Karpas-422 (cell line): ENCODE measurements around the gene KRT3. TPM values are rescaled to one million over a fixed set of nuclear protein-coding genes. Genes with fewer than 3 reads are reported as not detected.
A peak's percentile ranks its signal among the peaks of the same experiment; 100 is the strongest.

ENCODE experiments used
- DNase-seq: peaks from one replicate; pipeline ENCODE4 v3.0.0-alpha.2; 2015
- H2AFZ ChIP-seq: fragments of 200-600 bp; sonication (generic); 2 replicates; pipeline ENCODE4 v1.6.1; 2014; ENCODE audit warnings: antibody characterized with exemption, low read length, mixed read lengths
- H3K27ac ChIP-seq: fragments of 200-600 bp; sonication (generic); 2 replicates; pipeline ENCODE4 v1.5.1; 2014; ENCODE audit warnings: mild to moderate bottlenecking, low read length, moderate library complexity
- H3K27me3 ChIP-seq: fragments of 200-600 bp; sonication (generic); 2 replicates; pipeline ENCODE4 v1.6.1; 2014; ENCODE audit warnings: low read length, mixed read lengths
- H3K36me3 ChIP-seq: fragments of 200-600 bp; sonication (generic); 2 replicates; pipeline ENCODE4 v1.6.1; 2014; ENCODE audit warnings: low read length, mixed read lengths; ENCODE audit not compliant: insufficient read depth
- H3K4me1 ChIP-seq: fragments of 200-600 bp; sonication (generic); 2 replicates; pipeline ENCODE4 v1.6.1; 2014; ENCODE audit warnings: mild to moderate bottlenecking, low read length, mixed read lengths
- H3K4me2 ChIP-seq: fragments of 200-600 bp; sonication (generic); 2 replicates; pipeline ENCODE4 v1.6.1; 2014; ENCODE audit warnings: low read length, low read depth, mild to moderate bottlenecking; ENCODE audit not compliant: poor library complexity, severe bottlenecking
- H3K4me3 ChIP-seq: fragments of 200-600 bp; sonication (generic); 2 replicates; pipeline ENCODE4 v1.5.1; 2014; ENCODE audit warnings: mild to moderate bottlenecking, antibody characterized with exemption, low read length, mixed read lengths
- H3K79me2 ChIP-seq: fragments of 200-600 bp; sonication (generic); 2 replicates; pipeline ENCODE4 v1.6.1; 2014; ENCODE audit warnings: mild to moderate bottlenecking, low read length, mixed read lengths
- H3K9ac ChIP-seq: fragments of 200-600 bp; sonication (generic); 2 replicates; pipeline ENCODE4 v1.6.0; 2014; ENCODE audit warnings: low read length
- H3K9me2 ChIP-seq: fragments of 200-600 bp; sonication (generic), shearing (Covaris generic); replicated peaks from 2 replicates; pipeline ENCODE4 v1.6.0; 2014; ENCODE audit warnings: mild to moderate bottlenecking, low read length, moderate library complexity; ENCODE audit not compliant: insufficient read depth
- H3K9me3 ChIP-seq: fragments of 300-700, 200-600 bp; sonication (generic); 2 replicates; pipeline ENCODE4 v1.6.1; 2014; ENCODE audit warnings: low read length, mixed read lengths
- H4K20me1 ChIP-seq: fragments of 200-600 bp; sonication (generic); 2 replicates; pipeline ENCODE4 v1.6.1; 2014; ENCODE audit warnings: mild to moderate bottlenecking, antibody characterized with exemption, low read length, low read depth; ENCODE audit not compliant: insufficient read depth
- total RNA-seq: library from RNA; depleted of rRNA; stranded (reverse); fragments of >200 nt; shearing (Covaris generic); gene quantifications from 2 replicates; pipeline ENCODE4 v1.2.3, GENCODE V29; 2014; ENCODE audit warnings: low replicate concordance

The KRT3 gene
- total RNA-seq, 1 experiment from 2014 or later = not detected

- no peaks in the 10 kb centered on the region for H3K36me3 ChIP-seq
- no peak overlapping the region for H3K9ac ChIP-seq
- no peak overlapping the region for H2AFZ ChIP-seq
- no peak for DNase-seq
- H3K27ac ChIP-seq = no peak overlapping the region
- H4K20me1 ChIP-seq = no peaks in the 10 kb centered on the region
- H3K4me1 ChIP-seq = peaks cover 11% of the 10 kb centered on the region
- no peaks in the 10 kb centered on the region for H3K27me3 ChIP-seq
- H3K4me3 ChIP-seq = no peak overlapping the region
- no peak overlapping the region for H3K4me2 ChIP-seq
- H3K79me2 ChIP-seq = no peaks in the 10 kb centered on the region
- H3K9me3 ChIP-seq = no peaks in the 10 kb centered on the region
- no peaks in the 10 kb centered on the region for H3K9me2 ChIP-seq
These were observed 17.4 kb upstream of the KRT3 start for GRCh38 chr12:52813203-52813819.

- Histone ChIP-seq H3K79me2 (no peaks in the 10 kb centered on the region), H3K4me3 (no peak overlapping the region), H4K20me1 (no peaks in the 10 kb centered on the region), H3K9ac (no peak overlapping the region), H3K4me2 (no peak overlapping the region), H3K9me3 (no peaks in the 10 kb centered on the region), H2AFZ (no peak overlapping the region), H3K27ac (no peak overlapping the region), H3K36me3 (no peaks in the 10 kb centered on the region), H3K27me3 (no peaks in the 10 kb centered on the region), H3K4me1 (peaks cover 11% of the 10 kb centered on the region), H3K9me2 (no peaks in the 10 kb centered on the region)
- peak; percentile 59 for DNase-seq
These were observed 16.8 kb upstream of the KRT3 start for GRCh38 chr12:52812749-52813148.

GRCh38 chr12:52812073-52812400 lies 16.1 kb upstream of the KRT3 start:
- H3K4me2 ChIP-seq = no peak overlapping the region
- H3K36me3 ChIP-seq = no peaks in the 10 kb centered on the region
- H2AFZ ChIP-seq = no peak overlapping the region
- no peaks in the 10 kb centered on the region for H4K20me1 ChIP-seq
- no peak overlapping the region for H3K9ac ChIP-seq
- H3K9me2 ChIP-seq = no peaks in the 10 kb centered on the region
- no peaks in the 10 kb centered on the region for H3K27me3 ChIP-seq
- H3K79me2 ChIP-seq = no peaks in the 10 kb centered on the region
- peaks cover 11% of the 10 kb centered on the region for H3K4me1 ChIP-seq
- H3K9me3 ChIP-seq = no peaks in the 10 kb centered on the region
- H3K27ac ChIP-seq = no peak overlapping the region
- no peak for DNase-seq
- H3K4me3 ChIP-seq = no peak overlapping the region

- no peaks in the 10 kb centered on the region for H4K20me1 ChIP-seq
- H3K9me3 ChIP-seq = no peaks in the 10 kb centered on the region
- no peaks in the 10 kb centered on the region for H3K79me2 ChIP-seq
- no peak overlapping the region for H3K9ac ChIP-seq
- H3K27ac ChIP-seq = no peak overlapping the region
- H3K9me2 ChIP-seq = no peaks in the 10 kb centered on the region
- H2AFZ ChIP-seq = no peak overlapping the region
- no peaks in the 10 kb centered on the region for H3K27me3 ChIP-seq
- peaks cover 11% of the 10 kb centered on the region for H3K4me1 ChIP-seq
- H3K4me3 ChIP-seq = no peak overlapping the region
- no peaks in the 10 kb centered on the region for H3K36me3 ChIP-seq
- no peak for DNase-seq
- no peak overlapping the region for H3K4me2 ChIP-seq
These were observed 15.5 kb upstream of the KRT3 start for GRCh38 chr12:52811191-52812072.

GRCh38 chr12:52810554-52810953 lies 14.6 kb upstream of the KRT3 start:
- no peak overlapping the region for H2AFZ ChIP-seq
- no peak overlapping the region for H3K4me3 ChIP-seq
- no peaks in the 10 kb centered on the region for H3K9me3 ChIP-seq
- H3K9ac ChIP-seq = no peak overlapping the region
- peaks cover 11% of the 10 kb centered on the region for H3K4me1 ChIP-seq
- no peaks in the 10 kb centered on the region for H3K79me2 ChIP-seq
- DNase-seq = no peak
- no peaks in the 10 kb centered on the region for H3K9me2 ChIP-seq
- no peak overlapping the region for H3K4me2 ChIP-seq
- no peak overlapping the region for H3K27ac ChIP-seq
- H4K20me1 ChIP-seq = no peaks in the 10 kb centered on the region; the same call in 1 of the 2 replicates
- H3K36me3 ChIP-seq = no peaks in the 10 kb centered on the region
- no peaks in the 10 kb centered on the region for H3K27me3 ChIP-seq

- Histone ChIP-seq H3K9ac (no peak overlapping the region), H2AFZ (no peak overlapping the region), H3K4me2 (no peak overlapping the region), H3K4me3 (no peak overlapping the region), H3K79me2 (no peaks in the 10 kb centered on the region), H4K20me1 (no peaks in the 10 kb centered on the region; the same call in 1 of the 2 replicates), H3K27ac (no peak overlapping the region), H3K36me3 (no peaks in the 10 kb centered on the region), H3K9me2 (no peaks in the 10 kb centered on the region), H3K4me1 (peaks cover 11% of the 10 kb centered on the region), H3K9me3 (no peaks in the 10 kb centered on the region), H3K27me3 (no peaks in the 10 kb centered on the region)
- no peak for DNase-seq
These were observed 13.2 kb upstream of the KRT3 start for GRCh38 chr12:52809166-52809565.

GRCh38 chr12:52808573-52809160 lies 12.8 kb upstream of the KRT3 start:
- no peak for DNase-seq
- Histone ChIP-seq H3K4me1 (peaks cover 11% of the 10 kb centered on the region), H3K27me3 (no peaks in the 10 kb centered on the region), H4K20me1 (no peaks in the 10 kb centered on the region; the same call in 1 of the 2 replicates), H3K27ac (no peak overlapping the region), H3K9ac (no peak overlapping the region), H3K4me3 (no peak overlapping the region), H3K36me3 (no peaks in the 10 kb centered on the region), H3K9me3 (no peaks in the 10 kb centered on the region), H3K79me2 (no peaks in the 10 kb centered on the region), H2AFZ (no peak overlapping the region), H3K4me2 (no peak overlapping the region), H3K9me2 (no peaks in the 10 kb centered on the region)
